ENCODE data around the gene PPP1R18.
"Not testable (repeated sequence)": the region's sequence is repeated elsewhere in the genome, so short reads cannot be mapped to it uniquely, and the experiment has no call there.

PPP1R18 gene

GRCh38 chr6:30657922-30658321 lies 28.5 kb downstream of the PPP1R18 start:
- DNase-seq = not testable (repeated sequence)

DNA sequence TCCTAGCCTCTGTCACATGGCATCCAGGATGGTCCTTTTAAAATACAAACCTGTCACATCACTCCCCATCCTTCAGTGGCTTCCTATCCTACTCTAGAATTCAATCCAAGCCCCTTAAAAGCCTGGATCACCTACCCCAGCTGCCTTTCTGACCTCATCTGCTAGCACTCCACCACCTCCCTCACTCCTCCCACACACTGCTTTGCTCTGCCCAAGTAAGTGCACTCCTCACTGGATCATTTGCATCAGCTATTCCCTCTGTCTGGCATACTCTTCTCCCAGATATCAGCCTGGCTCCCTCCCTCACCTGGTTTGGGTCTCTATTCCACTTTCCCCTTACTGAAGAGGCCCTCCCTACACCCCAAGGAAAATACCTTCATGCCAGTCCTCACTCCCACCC lies 29.0 kb downstream of the PPP1R18 start:
- DNase-seq = no peak

GRCh38 chr6:30656513-30656912 lies 29.9 kb downstream of the PPP1R18 start:
- DNase-seq = no peak

DNA sequence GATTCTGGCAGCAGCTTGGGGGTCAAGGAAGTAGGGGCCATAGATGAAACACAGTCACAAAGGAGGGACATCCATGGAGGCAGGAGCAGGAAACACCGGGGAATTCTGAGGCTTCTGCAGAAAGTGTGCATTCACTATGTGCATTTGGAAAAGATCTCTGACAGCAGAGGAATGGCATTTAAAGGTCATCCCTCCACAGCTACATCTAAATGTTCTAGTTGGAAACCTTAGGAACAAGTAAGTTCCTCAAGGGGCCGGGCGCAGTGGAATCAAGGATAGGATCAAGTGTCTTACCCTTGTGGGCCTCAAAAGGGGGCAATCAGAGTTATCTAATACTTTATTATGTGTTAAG lies 30.7 kb downstream of the PPP1R18 start:
- DNase-seq = no peak

- DNase-seq = no peak
Observed at GRCh38 chr6:30654798-30655742, 31.4 kb downstream of the PPP1R18 start.

GRCh38 chr6:30651143-30651542 lies 35.3 kb downstream of the PPP1R18 start:
- DNase-seq = no peak

- peak; percentile 86 to 96 (median 95) for DNase-seq
Observed at GRCh38 chr6:30647242-30648116, 39.0 kb downstream of the PPP1R18 start.

DNA sequence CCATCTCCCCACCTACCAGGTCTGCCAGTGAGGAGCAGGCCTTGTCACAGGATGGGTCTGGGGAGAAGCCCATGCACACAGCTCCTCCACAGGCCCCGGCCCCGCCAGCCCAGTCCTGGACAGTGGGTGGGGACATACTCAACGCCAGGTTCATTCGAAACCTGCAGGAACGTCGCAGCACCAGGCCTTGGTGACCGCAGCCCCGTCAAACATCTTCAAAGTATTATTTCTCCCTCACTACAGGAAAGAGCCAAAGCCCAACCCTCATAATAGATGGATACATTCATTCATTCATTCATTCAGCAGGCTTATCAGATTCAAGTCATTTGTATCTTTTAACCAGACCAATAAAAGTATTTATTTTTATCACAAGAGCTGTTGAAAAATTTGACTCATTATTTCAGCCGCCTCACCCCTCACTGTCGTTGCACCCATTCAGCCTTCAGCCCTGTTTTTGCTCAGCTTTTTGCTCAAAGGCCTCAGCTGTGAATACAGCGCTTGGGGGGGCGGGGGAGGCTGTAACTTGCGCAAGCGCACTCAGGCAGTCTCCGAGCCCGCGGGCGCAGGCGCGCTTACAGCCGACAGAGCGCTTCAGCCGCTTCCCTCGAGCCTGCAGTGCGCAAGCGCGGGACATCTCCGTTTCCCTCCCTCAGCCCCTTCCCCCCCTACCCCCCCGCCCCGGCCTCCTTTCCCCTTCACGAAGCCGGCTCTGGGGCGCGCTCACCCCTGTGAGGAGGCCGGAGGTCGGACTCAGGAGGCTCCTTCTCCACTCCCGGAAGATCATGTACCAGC lies 39.8 kb downstream of the PPP1R18 start, which contains the start of gene C6orf136:
C6orf136 (plus strand) TSS at position 684 of the 792 bp plus-strand sequence; CDS start at position 783, 99 bp downstream.
- DNase-seq = peak; percentile 91 to 96 (median 95)

GRCh38 chr6:30645989-30646388 lies 40.5 kb downstream of the PPP1R18 start:
- no peak for DNase-seq

- no peak for DNase-seq
Observed at GRCh38 chr6:30644769-30645168, 41.7 kb downstream of the PPP1R18 start.

DNA sequence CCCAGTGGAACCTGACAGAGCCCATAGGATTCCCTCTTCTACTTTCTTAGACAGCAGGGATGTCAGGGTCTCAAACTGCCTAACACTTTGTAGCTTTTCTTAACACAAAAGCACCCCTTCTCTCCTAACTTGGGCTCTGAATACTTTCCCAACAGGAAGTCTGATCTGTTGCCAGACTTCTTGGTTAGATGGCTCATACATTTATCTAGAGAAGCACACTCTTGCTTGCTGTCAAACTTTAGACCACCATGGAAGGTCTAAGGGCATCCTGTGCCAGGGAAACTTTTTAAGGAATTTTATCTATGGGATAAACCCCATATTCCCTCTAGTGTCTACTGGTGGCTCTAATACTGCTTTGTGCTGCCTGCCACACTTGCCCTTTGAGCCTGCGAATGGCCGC lies 42.8 kb downstream of the PPP1R18 start:
- no peak for DNase-seq

GRCh38 chr6:30641048-30641447 lies 45.4 kb downstream of the PPP1R18 start:
- no peak for DNase-seq

- DNase-seq = no peak
Observed at GRCh38 chr6:30640481-30640880, 46.0 kb downstream of the PPP1R18 start.

- DNase-seq = no peak
Observed at GRCh38 chr6:30635834-30636233, 50.6 kb downstream of the PPP1R18 start.

DNA sequence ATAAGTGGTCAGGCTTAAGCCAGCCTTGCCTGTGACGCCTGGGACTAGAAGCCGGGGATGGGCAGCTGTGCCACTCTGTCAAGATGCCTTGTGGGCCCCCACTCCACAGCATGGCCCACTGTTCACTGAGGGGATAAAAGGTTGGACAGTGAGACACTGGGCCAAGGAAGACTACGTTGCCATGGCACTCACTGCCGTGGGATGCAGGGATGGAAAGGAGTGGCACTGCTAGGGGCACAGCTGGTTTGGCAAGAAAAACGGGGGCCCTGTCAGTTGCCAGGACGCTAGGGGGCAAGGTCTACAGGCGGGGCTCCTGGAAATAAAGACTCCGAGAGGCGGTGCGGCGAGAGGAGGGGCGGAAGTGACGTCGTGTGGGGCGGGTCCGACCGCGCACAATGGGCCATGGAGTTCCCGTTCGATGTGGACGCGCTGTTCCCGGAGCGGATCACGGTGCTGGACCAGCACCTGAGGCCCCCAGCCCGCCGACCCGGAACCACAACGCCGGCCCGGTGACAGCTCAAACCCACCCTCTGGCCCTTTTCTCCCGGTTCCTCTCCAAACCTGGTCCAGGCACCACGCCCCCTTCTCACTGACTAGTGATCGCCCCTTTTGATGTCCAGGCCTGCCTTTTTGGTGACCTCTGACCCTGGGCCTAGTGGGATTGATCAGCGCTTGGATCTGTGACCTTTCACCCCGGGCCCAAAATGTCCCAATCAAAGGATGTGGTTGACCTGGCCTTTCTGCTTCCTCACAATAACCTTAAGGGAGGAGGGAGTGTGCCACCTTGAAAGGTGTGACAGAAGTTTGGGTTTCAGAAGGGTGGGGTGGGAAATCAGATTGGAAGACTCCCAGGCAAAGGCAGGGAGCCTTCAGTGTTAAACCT lies 59.7 kb downstream of the PPP1R18 start, which contains the start of gene ATAT1:
ATAT1 (plus strand) TSS at position 391 of the 883 bp plus-strand sequence.
- DNase-seq = peak; percentile 62 to 79 (median 77)

Measured in NCI-H1417 (cell line).